Liver (tissue), 9 donors: Measurements from ENCODE around the gene HHIPL1. TPM values are rescaled to one million over a fixed set of nuclear protein-coding genes. Genes with fewer than 3 reads are reported as not detected.

Experiments used
- DNase-seq: peaks from one replicate; pipeline ENCODE4 v3.0.0-alpha.2; 2017; ENCODE audit warnings: low spot score
- H3K27ac ChIP-seq, 2 donors: one replicate each; pipeline ENCODE4 v1.7.0; 2013; ENCODE audit warnings: inconsistent platforms in 2 of 2, low read length in 2 of 2, control low read depth in 1 of 2, low read depth in 1 of 2, mild to moderate bottlenecking in 1 of 2
- H3K27me3 ChIP-seq, 4 donors: one replicate each; pipeline versions ENCODE4 v1.6.1 to v1.7.0; 2013; ENCODE audit warnings: low read length in 3 of 4, inconsistent platforms in 1 of 4, mild to moderate bottlenecking in 1 of 4, moderate library complexity in 1 of 4; ENCODE audit not compliant: control insufficient read depth in 4 of 4, insufficient read depth in 4 of 4
- H3K36me3 ChIP-seq, 4 donors: one replicate each; pipeline versions ENCODE4 v1.6.1 to v1.7.0; 2013; ENCODE audit warnings: low read length in 3 of 4, mild to moderate bottlenecking in 3 of 4, low read depth in 1 of 4, moderate library complexity in 1 of 4; ENCODE audit not compliant: control insufficient read depth in 4 of 4, insufficient read depth in 3 of 4
- H3K4me1 ChIP-seq, 4 donors: one replicate each; pipeline versions ENCODE4 v1.6.1 to v1.7.0; 2013; ENCODE audit warnings: low read length in 3 of 4, mild to moderate bottlenecking in 3 of 4, moderate library complexity in 1 of 4; ENCODE audit not compliant: control insufficient read depth in 4 of 4, insufficient read depth in 4 of 4
- H3K4me3 ChIP-seq, 3 donors: one replicate each; pipeline versions ENCODE4 v1.6.1 to v1.7.0; 2013; ENCODE audit warnings: low read length in 3 of 3, control low read depth in 1 of 3, low read depth in 1 of 3, mild to moderate bottlenecking in 1 of 3
- H3K9ac ChIP-seq, 2 donors: one replicate each; pipeline ENCODE4 v1.7.0; 2013; ENCODE audit warnings: low read length in 2 of 2, mild to moderate bottlenecking in 2 of 2, moderate library complexity in 2 of 2, control low read depth in 1 of 2, low read depth in 1 of 2
- H3K9me3 ChIP-seq, 4 donors: one replicate each; pipeline versions ENCODE4 v1.6.1 to v1.7.0; 2013; ENCODE audit warnings: low read length in 3 of 4; ENCODE audit not compliant: control insufficient read depth in 4 of 4
- ATF3 ChIP-seq: IDR thresholded peaks from 2 replicates; pipeline ENCODE4 v1.6.1; 2016; ENCODE audit warnings: antibody characterized with exemption
- CTCF ChIP-seq: fragments of 150-350 bp; IDR thresholded peaks from 2 replicates; pipeline ENCODE4 v1.5.1; 2017; ENCODE audit warnings: improper control_type of control experiment, low read depth, low read length; ENCODE audit not compliant: missing input control
- EGR1 ChIP-seq, 2 donors: IDR thresholded peaks; 2 replicates each; pipeline ENCODE4 v1.6.1; 2016 to 2018; ENCODE audit warnings: antibody characterized with exemption in 2 of 2, low read depth in 2 of 2
- FOXA1 ChIP-seq: IDR thresholded peaks from 2 replicates; pipeline ENCODE4 v1.6.1; 2016; ENCODE audit warnings: antibody characterized with exemption
- FOXA2 ChIP-seq: IDR thresholded peaks from 2 replicates; pipeline ENCODE4 v1.6.1; 2016; ENCODE audit warnings: antibody characterized with exemption
- GABPA ChIP-seq, 2 donors: IDR thresholded peaks in 1 of 2; conservative IDR thresholded peaks in 1 of 2; 2 replicates each; pipeline ENCODE4 v1.6.1; 2016; ENCODE audit warnings: antibody characterized with exemption in 2 of 2, mild to moderate bottlenecking in 1 of 2, moderate library complexity in 1 of 2
- HNF4A ChIP-seq, 2 donors: conservative IDR thresholded peaks; 2 replicates each; pipeline ENCODE4 v1.6.1; 2016; ENCODE audit warnings: antibody characterized with exemption in 2 of 2, mild to moderate bottlenecking in 2 of 2
- HNF4G ChIP-seq: IDR thresholded peaks from 2 replicates; pipeline ENCODE4 v1.6.1; 2016; ENCODE audit warnings: antibody characterized with exemption
- JUND ChIP-seq, 2 donors: IDR thresholded peaks; 2 replicates each; pipeline ENCODE4 v1.6.1; 2016; ENCODE audit warnings: antibody characterized with exemption in 2 of 2
- MAX ChIP-seq: IDR thresholded peaks from 2 replicates; pipeline ENCODE4 v1.6.1; 2016; ENCODE audit warnings: antibody characterized with exemption
- NR2F2 ChIP-seq: IDR thresholded peaks from 2 replicates; pipeline ENCODE4 v1.6.1; 2016; ENCODE audit warnings: antibody characterized with exemption
- RAD21 ChIP-seq, 2 donors: IDR thresholded peaks; 2 replicates each; pipeline ENCODE4 v1.6.1; 2016; ENCODE audit warnings: antibody characterized with exemption in 2 of 2, mild to moderate bottlenecking in 2 of 2
- REST ChIP-seq: IDR thresholded peaks from 2 replicates; pipeline ENCODE4 v1.6.1; 2016; ENCODE audit warnings: antibody characterized with exemption, mild to moderate bottlenecking
- RXRA ChIP-seq, 2 donors: IDR thresholded peaks; 2 replicates each; pipeline ENCODE4 v1.6.1; 2017 to 2018; ENCODE audit warnings: antibody characterized with exemption in 2 of 2, mild to moderate bottlenecking in 1 of 2
- SP1 ChIP-seq: IDR thresholded peaks from 2 replicates; pipeline ENCODE4 v1.6.1; 2018; ENCODE audit warnings: antibody characterized with exemption, mild to moderate bottlenecking
- TAF1 ChIP-seq: conservative IDR thresholded peaks from 2 replicates; pipeline ENCODE4 v1.6.1; 2016; ENCODE audit warnings: antibody characterized with exemption, mild to moderate bottlenecking
- YY1 ChIP-seq: IDR thresholded peaks from 2 replicates; pipeline ENCODE4 v1.6.1; 2016; ENCODE audit warnings: antibody characterized with exemption, mild to moderate bottlenecking
- ZBTB33 ChIP-seq: IDR thresholded peaks from 2 replicates; pipeline ENCODE4 v1.6.1; 2016; ENCODE audit warnings: antibody characterized with exemption
- WGBS: extraction: QIAGEN DNeasy Blood & Tissue Kit; methylation state at CpG from one replicate; pipeline ENCODE4 v1.1.7; 2013; 5-methylcytosine and 5-hydroxymethylcytosine counted together
- polyA plus RNA-seq, 2 donors: library from polyadenylated mRNA; stranded (reverse) in 1 of 2; unstranded in 1 of 2; fragments of 200-250 nt in 1 of 2; fragments of >200 nt in 1 of 2; fragmentation: Nextera tagmentation in 1 of 2; extraction: Ambion mirVana in 1 of 2; gene quantifications; one replicate each; pipeline versions ENCODE4 v1.2.1 to v1.2.3, GENCODE V29; 2013 to 2015
- total RNA-seq, 2 donors: library from RNA; depleted of rRNA; stranded (reverse); fragments of >200 nt; gene quantifications; one replicate each; pipeline ENCODE4 v1.2.3, GENCODE V29; 2014
- donor health status: healthy.
- donor health status: healthy.
- donor health status: healthy.
- donor health status: healthy.
- donor health status: healthy.

HHIPL1 gene
- total and polyA plus RNA-seq, 4 donors: 0.96 to 1.7 (median 1.0) TPM

- H3K4me1 ChIP-seq: peaks cover 30 to 63% (median 41%) of the 10 kb centered on the region in 4 donors
- peak overlapping the region; percentile 76 to 98 for H3K9ac ChIP-seq
- no peaks in the 10 kb centered on the region for H3K36me3 ChIP-seq
- DNase-seq: peak; percentile 57
- no peaks in the 10 kb centered on the region for H3K27me3 ChIP-seq
- H3K27ac ChIP-seq: peak overlapping the region; percentile 97 to 98
- no peaks in the 10 kb centered on the region for H3K9me3 ChIP-seq
- WGBS: 14% methylated on average over 18 of the region's 18 CpGs
- TF ChIP-seq EGR1 (IDR thresholded peaks at IDR 0.05; ENCODE audit: low read depth in 2 of 2) (peak; percentile 54 to 74), HNF4G (peak; percentile 4), MAX (peak; percentile 80), RXRA (IDR thresholded peaks at IDR 0.05) (peak; percentile 39 to 86), NR2F2 (peak; percentile 85), RAD21 (IDR thresholded peaks at IDR 0.05) (peak in 1 of 2 donors; percentile 46), ATF3 (no peak), TAF1 (peak; percentile 38), CTCF (no peak), ZBTB33 (no peak), YY1 (peak; percentile 73), GABPA (IDR thresholded peaks at IDR 0.05 in 1 of 2, conservative IDR thresholded peaks at IDR 0.05 in 1 of 2) (peak in 1 of 2 donors; percentile 56), FOXA2 (no peak), FOXA1 (peak; percentile 50), SP1 (peak; percentile 67), JUND (IDR thresholded peaks at IDR 0.05) (peak in 1 of 2 donors; percentile 51), REST (peak; percentile 77), HNF4A (conservative IDR thresholded peaks at IDR 0.05) (peak; percentile 70 to 83)
- peak overlapping the region; percentile 61 to 87 (median 74) for H3K4me3 ChIP-seq
These were observed 42.7 kb upstream of the HHIPL1 start for GRCh38 chr14:99602054-99602787.
